ENCODE data around the gene LAMTOR4.

Gene LAMTOR4

GRCh38 chr7:100174582-100174981 lies 25.9 kb downstream of the LAMTOR4 start:
- Histone ChIP-seq H3K9me2 (replicated peaks; ENCODE audit: control insufficient read depth, low read length) (no peaks in the 10 kb centered on the region), H3K27me3 (ENCODE audit: control insufficient read depth, low read length) (no peaks in the 10 kb centered on the region), H4K20me1 (ENCODE audit: control insufficient read depth, insufficient read depth, low read depth, low read length) (peaks cover 4% of the 10 kb centered on the region; the same call in 1 of the 2 replicates), H3K27ac (ENCODE audit: low read depth, low read length) (no peak overlapping the region), H3K36me3 (ENCODE audit: control insufficient read depth, low read length) (peaks cover 36% of the 10 kb centered on the region), H3K4me2 (ENCODE audit: low read length) (peak overlapping the region; percentile 20; the same call in 1 of the 2 replicates), H3F3A (ENCODE audit: control insufficient read depth, insufficient read depth) (peaks cover 23% of the 10 kb centered on the region), H3K4me1 (ENCODE audit: control insufficient read depth, low read length) (peaks cover 74% of the 10 kb centered on the region), H3K79me2 (ENCODE audit: control insufficient read depth, low read length) (peaks cover 23% of the 10 kb centered on the region), H3K4me3 (ENCODE audit: low read length) (no peak overlapping the region), H3K9me3 (ENCODE audit: control insufficient read depth, insufficient read depth, low read length) (peaks cover 5% of the 10 kb centered on the region)
- no peak for TF ChIP-seq EZH2phosphoT487 (IDR thresholded peaks at IDR 0.05; ENCODE audit: borderline replicate concordance, low read length)
- TF ChIP-seq CTCF (IDR thresholded peaks at IDR 0.05; ENCODE audit: low read depth, low read length, poor library complexity, severe bottlenecking), result no peak

GRCh38 chr7:100175296-100175935 lies 26.7 kb downstream of the LAMTOR4 start:
- peaks cover 5% of the 10 kb centered on the region for H3K9me3 ChIP-seq (ENCODE audit: control insufficient read depth, insufficient read depth, low read length)
- H3K79me2 ChIP-seq (ENCODE audit: control insufficient read depth, low read length), result peaks cover 23% of the 10 kb centered on the region
- no peaks in the 10 kb centered on the region for H3K9me2 ChIP-seq (replicated peaks; ENCODE audit: control insufficient read depth, low read length)
- no peak overlapping the region for H3K27ac ChIP-seq (ENCODE audit: low read depth, low read length)
- TF ChIP-seq EZH2phosphoT487 (IDR thresholded peaks at IDR 0.05; ENCODE audit: borderline replicate concordance, low read length) (no peak), CTCF (IDR thresholded peaks at IDR 0.05; ENCODE audit: low read depth, low read length, poor library complexity, severe bottlenecking) (no peak)
- peaks cover 4% of the 10 kb centered on the region; the same call in 1 of the 2 replicates for H4K20me1 ChIP-seq (ENCODE audit: control insufficient read depth, insufficient read depth, low read depth, low read length)
- H3K4me1 ChIP-seq (ENCODE audit: control insufficient read depth, low read length), result peaks cover 74% of the 10 kb centered on the region
- H3K27me3 ChIP-seq (ENCODE audit: control insufficient read depth, low read length), result no peaks in the 10 kb centered on the region
- H3K4me3 ChIP-seq (ENCODE audit: low read length), result peak overlapping the region; percentile 10; the same call in 1 of the 2 replicates
- peaks cover 22% of the 10 kb centered on the region for H3F3A ChIP-seq (ENCODE audit: control insufficient read depth, insufficient read depth)
- peaks cover 27% of the 10 kb centered on the region for H3K36me3 ChIP-seq (ENCODE audit: control insufficient read depth, low read length)
- peak overlapping the region; percentile 20 for H3K4me2 ChIP-seq (ENCODE audit: low read length)

- peak overlapping the region; percentile 88 for H3K4me3 ChIP-seq (ENCODE audit: low read length)
- H3K79me2 ChIP-seq (ENCODE audit: control insufficient read depth, low read length), result peaks cover 23% of the 10 kb centered on the region
- H3K27ac ChIP-seq (ENCODE audit: low read depth, low read length), result peak overlapping the region; percentile 33; the same call in 1 of the 2 replicates
- H3K9me2 ChIP-seq (replicated peaks; ENCODE audit: control insufficient read depth, low read length), result no peaks in the 10 kb centered on the region
- H3K4me2 ChIP-seq (ENCODE audit: low read length), result peak overlapping the region; percentile 84
- peaks cover 74% of the 10 kb centered on the region for H3K4me1 ChIP-seq (ENCODE audit: control insufficient read depth, low read length)
- H3F3A ChIP-seq (ENCODE audit: control insufficient read depth, insufficient read depth), result peaks cover 30% of the 10 kb centered on the region
- peaks cover 5% of the 10 kb centered on the region for H3K9me3 ChIP-seq (ENCODE audit: control insufficient read depth, insufficient read depth, low read length)
- H3K27me3 ChIP-seq (ENCODE audit: control insufficient read depth, low read length), result no peaks in the 10 kb centered on the region
- TF ChIP-seq EZH2phosphoT487 (IDR thresholded peaks at IDR 0.05; ENCODE audit: borderline replicate concordance, low read length) (no peak), CTCF (IDR thresholded peaks at IDR 0.05; ENCODE audit: low read depth, low read length, poor library complexity, severe bottlenecking) (no peak)
- H4K20me1 ChIP-seq (ENCODE audit: control insufficient read depth, insufficient read depth, low read depth, low read length), result peaks cover 4% of the 10 kb centered on the region; the same call in 1 of the 2 replicates
- H3K36me3 ChIP-seq (ENCODE audit: control insufficient read depth, low read length), result peaks cover 26% of the 10 kb centered on the region
Observed at GRCh38 chr7:100176096-100177044, 27.7 kb downstream of the LAMTOR4 start.
